Measurements from ENCODE around the gene PPP1R11. TPM values are rescaled to one million over a fixed set of nuclear protein-coding genes. Genes with fewer than 3 reads are reported as not detected.

Gene PPP1R11
- polyA plus RNA-seq, 1 experiment = 53.5 TPM

- peaks cover 29% of the 10 kb centered on the region for H3K27me3 ChIP-seq (ENCODE audit: control insufficient read depth, insufficient read depth, low read length)
Observed at GRCh38 chr6:30092852-30093543, 26.0 kb downstream of the PPP1R11 start.

GRCh38 chr6:30093951-30094661 is 27.1 kb downstream of the PPP1R11 start:
- POLR2A ChIA-PET = no interaction called here

More at GRCh38 chr6:30092852-30093543, 26.0 kb downstream of the PPP1R11 start:
- DNase-seq (ENCODE audit: low read depth, low spot score) = no peak
- H3K9me3 ChIP-seq (ENCODE audit: control insufficient read depth, insufficient read depth, low read length) = no peaks in the 10 kb centered on the region
- no peak for TF ChIP-seq CTCF (IDR thresholded peaks at IDR 0.05; ENCODE audit: low read depth, low read length)
- no peak overlapping the region for H3K4me3 ChIP-seq (ENCODE audit: low read depth, low read length)
- ChIA-PET CTCF (interaction anchor here (2.4 to 2.6 kb wide), 2 partner anchors 11 to 38 kb away, joined by 9 to 19 read pairs; no protein-coding TSS in a partner anchor), POLR2A (no interaction called here)
- no peak overlapping the region for H3K27ac ChIP-seq (ENCODE audit: low read depth, low read length)

GRCh38 chr6:30096829-30097228 is 29.8 kb downstream of the PPP1R11 start:
- DNase-seq (ENCODE audit: low read depth, low spot score) = no peak
- no peak for TF ChIP-seq CTCF (IDR thresholded peaks at IDR 0.05; ENCODE audit: low read depth, low read length)
- CTCF ChIA-PET = interaction anchor here (2.5 kb wide), 1 partner anchor 34 kb away, joined by 9 read pairs; no protein-coding TSS in a partner anchor
- Histone ChIP-seq H3K27me3 (ENCODE audit: control insufficient read depth, insufficient read depth, low read length) (peaks cover 55% of the 10 kb centered on the region), H3K9me3 (ENCODE audit: control insufficient read depth, insufficient read depth, low read length) (no peaks in the 10 kb centered on the region), H3K4me3 (ENCODE audit: low read depth, low read length) (no peak overlapping the region), H3K27ac (ENCODE audit: low read depth, low read length) (no peak overlapping the region)
- POLR2A ChIA-PET = no interaction called here

More at GRCh38 chr6:30093951-30094661, 27.1 kb downstream of the PPP1R11 start:
- H3K4me3 ChIP-seq (ENCODE audit: low read depth, low read length) = no peak overlapping the region
- H3K27ac ChIP-seq (ENCODE audit: low read depth, low read length) = no peak overlapping the region
- no peak for DNase-seq (ENCODE audit: low read depth, low spot score)
- CTCF ChIA-PET = interaction anchor here (1.2 to 2.6 kb wide), 3 partner anchors 10 to 441 kb away, joined by 3 to 19 read pairs (median 9); no protein-coding TSS in a partner anchor
- peaks cover 35% of the 10 kb centered on the region for H3K27me3 ChIP-seq (ENCODE audit: control insufficient read depth, insufficient read depth, low read length)
- TF ChIP-seq CTCF (IDR thresholded peaks at IDR 0.05; ENCODE audit: low read depth, low read length) = no peak
- no peaks in the 10 kb centered on the region for H3K9me3 ChIP-seq (ENCODE audit: control insufficient read depth, insufficient read depth, low read length)

GRCh38 chr6:30097902-30098768 is 31.1 kb downstream of the PPP1R11 start:
- Histone ChIP-seq H3K9me3 (ENCODE audit: control insufficient read depth, insufficient read depth, low read length) (no peaks in the 10 kb centered on the region), H3K4me3 (ENCODE audit: low read depth, low read length) (no peak overlapping the region), H3K27me3 (ENCODE audit: control insufficient read depth, insufficient read depth, low read length) (peaks cover 55% of the 10 kb centered on the region), H3K27ac (ENCODE audit: low read depth, low read length) (no peak overlapping the region)
- ChIA-PET CTCF (interaction anchor here (2.5 kb wide), 1 partner anchor 33 kb away, joined by 9 read pairs; no protein-coding TSS in a partner anchor), POLR2A (no interaction called here)
- DNase-seq (ENCODE audit: low read depth, low spot score) = no peak
- no peak for TF ChIP-seq CTCF (IDR thresholded peaks at IDR 0.05; ENCODE audit: low read depth, low read length)
